Neural progenitor cell (in vitro differentiated cells): ENCODE data around the gene RTL5.

Source experiments
- CTCF ChIP-seq: fragments of 200-600 bp; sonication (generic); IDR thresholded peaks from 2 replicates; pipeline ENCODE4 v1.5.1; 2017; ENCODE audit warnings: antibody characterized with exemption, mild to moderate bottlenecking
- EZH2 ChIP-seq: fragments of 200-600 bp; sonication (generic); IDR thresholded peaks from 2 replicates; pipeline ENCODE4 v1.6.1; 2017; ENCODE audit warnings: antibody characterized with exemption, mild to moderate bottlenecking, moderate library complexity

GRCh38 chrX:72107320-72107719 is 24.4 kb downstream of the RTL5 start:
- TF ChIP-seq CTCF, result no peak
- no peak for TF ChIP-seq EZH2
